HPDE6-E6E7 (cell line): ENCODE data around the gene RETN.

ENCODE experiments used
- DNase-seq: peaks from one replicate; pipeline ENCODE4 v3.0.0; 2011; ENCODE audit warnings: missing footprints; ENCODE audit errors: extremely low spot score

RETN gene

GRCh38 chr19:7706188-7706954 lies 37.5 kb downstream of the RETN start:
- no peak for DNase-seq

- DNase-seq, result no peak
Measured at GRCh38 chr19:7706955-7707456, 38.2 kb downstream of the RETN start.

DNA sequence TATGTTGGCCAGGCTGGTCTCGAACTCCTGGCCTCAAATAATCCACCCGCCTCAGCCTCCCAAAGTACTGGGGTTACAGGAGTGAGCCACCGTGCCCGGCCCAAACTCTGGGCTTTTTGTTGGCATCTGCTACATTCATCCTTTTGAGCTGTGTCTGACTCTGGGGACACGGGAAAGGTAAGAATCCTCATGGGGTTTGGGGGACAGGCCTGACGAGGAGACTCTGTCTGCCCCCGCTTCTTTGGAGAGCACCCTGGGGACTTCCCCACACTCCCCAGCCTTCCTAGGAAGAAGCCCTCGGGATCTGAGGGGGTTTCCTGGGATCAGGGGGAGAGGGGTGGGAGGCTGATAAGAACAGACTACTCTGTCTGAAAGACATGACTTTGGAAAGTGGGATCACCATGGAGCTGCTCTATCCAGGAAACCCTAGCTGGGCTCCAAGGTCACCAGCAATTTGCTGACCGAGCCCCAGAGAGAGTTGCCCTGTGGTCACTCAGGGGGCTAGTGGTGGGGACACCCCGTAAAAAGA lies 41.1 kb downstream of the RETN start:
- no peak for DNase-seq

GRCh38 chr19:7710616-7711015 lies 41.8 kb downstream of the RETN start:
- no peak for DNase-seq

DNA sequence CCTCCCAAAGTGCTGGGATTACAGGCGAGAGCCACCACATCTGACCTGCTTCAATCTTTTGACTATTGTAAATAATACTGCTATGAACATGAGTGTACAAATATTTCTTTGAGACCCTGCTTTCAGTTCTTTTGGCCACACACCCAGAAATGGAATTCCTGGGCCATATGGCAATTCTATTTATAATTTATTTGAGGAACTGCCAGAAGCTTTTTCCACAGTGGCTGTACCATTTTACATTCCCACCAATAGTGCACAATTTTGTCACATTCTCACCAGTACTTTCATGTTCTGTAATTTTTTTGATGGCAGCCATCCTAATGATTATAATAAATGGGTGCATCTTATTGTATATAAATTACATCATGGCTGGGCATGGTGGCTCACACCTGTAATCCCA lies 46.8 kb downstream of the RETN start:
- no peak for DNase-seq

DNA sequence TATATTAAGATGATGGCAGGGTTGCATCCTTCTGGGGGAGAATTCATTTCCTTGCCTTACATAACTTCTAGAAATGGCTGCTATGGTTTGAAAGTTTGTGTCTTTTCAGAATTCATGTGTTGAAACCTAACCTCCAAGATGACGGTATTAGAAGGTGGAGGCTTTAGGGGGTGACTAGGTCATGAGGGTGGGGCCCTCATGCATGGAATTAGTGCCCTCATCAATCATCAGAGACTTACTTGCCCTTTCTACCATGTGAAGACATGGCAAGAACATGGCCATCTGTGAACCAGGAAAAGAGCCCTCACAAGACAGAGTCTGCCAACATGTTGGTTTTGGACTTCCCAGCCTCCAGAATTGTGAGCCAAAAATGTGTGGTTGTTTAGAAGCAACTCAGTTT lies 47.9 kb downstream of the RETN start:
- DNase-seq, result no peak

GRCh38 chr19:7718668-7719067 lies 49.8 kb downstream of the RETN start:
- DNase-seq, result no peak
